ENCODE data around the gene RMND5B.
A peak's percentile ranks its signal among the peaks of the same experiment; 100 is the strongest.

Gene RMND5B

DNA sequence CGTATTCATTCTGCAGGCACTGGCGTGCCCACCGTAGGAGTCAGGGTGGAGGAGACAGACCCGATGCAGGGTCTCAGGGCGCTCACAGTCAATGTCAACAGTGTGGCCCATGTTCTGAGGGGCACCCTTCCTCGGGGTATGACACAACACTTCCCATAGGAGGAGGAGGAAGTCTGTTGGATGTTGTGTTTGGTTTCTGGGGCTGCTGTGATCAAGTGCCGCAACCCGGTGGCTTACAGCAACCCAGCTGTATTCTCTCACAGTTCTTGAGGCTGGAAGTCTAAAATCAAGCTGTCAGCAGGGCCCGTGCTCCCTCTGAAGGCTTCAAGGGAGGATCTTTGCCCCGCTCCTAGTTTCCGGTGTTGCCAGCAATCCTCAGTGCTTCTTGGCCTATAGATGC is 67.9 kb downstream of the RMND5B start:
- TF ChIP-seq, protein P1, sequence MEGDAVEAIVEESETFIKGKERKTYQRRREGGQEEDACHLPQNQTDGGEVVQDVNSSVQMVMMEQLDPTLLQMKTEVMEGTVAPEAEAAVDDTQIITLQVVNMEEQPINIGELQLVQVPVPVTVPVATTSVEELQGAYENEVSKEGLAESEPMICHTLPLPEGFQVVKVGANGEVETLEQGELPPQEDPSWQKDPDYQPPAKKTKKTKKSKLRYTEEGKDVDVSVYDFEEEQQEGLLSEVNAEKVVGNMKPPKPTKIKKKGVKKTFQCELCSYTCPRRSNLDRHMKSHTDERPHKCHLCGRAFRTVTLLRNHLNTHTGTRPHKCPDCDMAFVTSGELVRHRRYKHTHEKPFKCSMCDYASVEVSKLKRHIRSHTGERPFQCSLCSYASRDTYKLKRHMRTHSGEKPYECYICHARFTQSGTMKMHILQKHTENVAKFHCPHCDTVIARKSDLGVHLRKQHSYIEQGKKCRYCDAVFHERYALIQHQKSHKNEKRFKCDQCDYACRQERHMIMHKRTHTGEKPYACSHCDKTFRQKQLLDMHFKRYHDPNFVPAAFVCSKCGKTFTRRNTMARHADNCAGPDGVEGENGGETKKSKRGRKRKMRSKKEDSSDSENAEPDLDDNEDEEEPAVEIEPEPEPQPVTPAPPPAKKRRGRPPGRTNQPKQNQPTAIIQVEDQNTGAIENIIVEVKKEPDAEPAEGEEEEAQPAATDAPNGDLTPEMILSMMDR (IDR thresholded peaks at IDR 0.05): no peak
- DNase-seq (ENCODE audit: low spot score): peak; percentile 67
- no peak overlapping the region for H3K4me3 ChIP-seq
- no peak overlapping the region for H3K27ac ChIP-seq

DNA sequence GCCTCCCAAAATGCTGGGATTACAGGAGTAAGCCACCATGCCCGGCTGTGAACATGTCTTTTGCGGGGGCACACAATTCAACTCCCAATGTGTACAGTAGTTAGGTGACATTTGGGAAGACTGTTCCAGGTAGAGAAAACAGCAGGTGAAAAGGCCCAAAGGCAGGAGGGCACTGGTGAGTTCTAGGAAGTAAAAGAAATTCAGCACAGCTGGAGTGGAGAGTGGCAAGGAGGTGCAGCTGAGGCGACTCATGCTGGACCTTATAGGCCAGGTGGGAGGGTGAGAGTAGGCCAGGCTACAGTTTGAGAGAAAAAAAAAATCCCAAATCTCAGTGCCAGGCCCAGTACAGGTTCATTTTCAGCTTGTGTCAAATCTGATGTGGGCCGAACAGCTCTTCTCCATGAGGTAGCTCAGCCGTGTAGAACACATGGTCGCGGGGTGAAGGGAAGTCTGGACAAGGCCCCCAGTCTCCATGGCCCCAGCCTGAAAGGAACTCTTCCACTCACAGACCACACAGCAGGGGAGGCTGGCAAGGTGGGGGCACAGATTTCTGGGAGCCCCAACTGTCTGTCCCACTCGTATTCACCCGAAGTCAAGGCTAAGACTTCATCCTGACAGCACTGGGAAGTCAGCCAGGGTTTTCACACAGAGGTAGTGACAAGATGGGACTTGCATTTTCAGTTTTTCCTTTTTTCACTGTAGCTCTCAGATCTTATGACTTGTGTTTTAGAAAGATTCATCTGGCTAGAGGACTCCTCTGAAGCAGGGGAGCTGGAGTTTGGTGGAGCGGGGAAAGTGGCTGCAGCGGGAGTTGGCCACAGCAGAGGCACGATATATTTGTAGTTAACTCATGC is 69.0 kb downstream of the RMND5B start:
- TF ChIP-seq, protein P1 (IDR thresholded peaks at IDR 0.05): no peak
- Histone ChIP-seq H3K4me3 (no peak overlapping the region), H3K27ac (no peak overlapping the region)
- DNase-seq (ENCODE audit: low spot score): peak; percentile 67

All from coronary artery (tissue), 2 donors.